IMR-90 (cell line): ENCODE results near the gene COMP. TPM values are rescaled to one million over a fixed set of nuclear protein-coding genes. Genes with fewer than 3 reads are reported as not detected.

Source experiments
- ATAC-seq: fragments of 200-7000 bp; cut with Tn5 transposase; 2 replicates; pipeline ENCODE4 v1.9.1; 2020; ENCODE audit warnings: low read depth, mild to moderate bottlenecking, moderate library complexity
- BruUV-seq: library from RNA; stranded (reverse); fragments of 400-500 nt; replicated peaks from 2 replicates; lab custom pipeline; 2021; lab: Mats Ljungman, UMichigan
- CTCF ChIA-PET: fragments of 300-600 bp; formaldehyde crosslinking; extraction: SDS; loops from one replicate; lab custom pipeline; 2021; ENCODE audit warnings: antibody characterized with exemption; lab: Yijun Ruan, JAX
- POLR2A ChIA-PET: fragments of 300-600 bp; sonication (Branson Sonifier 250); formaldehyde crosslinking; loops from one replicate; lab custom pipeline; 2022; ENCODE audit warnings: antibody characterized with exemption; ENCODE audit not compliant: unreplicated experiment; lab: Charles Lee
- DNase-seq: peaks from one replicate; pipeline ENCODE4 v3.0.0; 2013
- H2AFZ ChIP-seq: replicated peaks from 2 replicates; pipeline ENCODE3; 2013; ENCODE audit warnings: low read length, mild to moderate bottlenecking; ENCODE audit not compliant: poor library complexity
- H2AK5ac ChIP-seq: 2 replicates; pipeline ENCODE4 v1.6.1; 2013; ENCODE audit warnings: low read depth, low read length, inconsistent platforms
- H2AK9ac ChIP-seq: replicated peaks from 2 replicates; pipeline ENCODE3; 2013; ENCODE audit warnings: mild to moderate bottlenecking, low read depth, low read length, moderate library complexity; ENCODE audit not compliant: poor library complexity
- H2BK120ac ChIP-seq: 2 replicates; pipeline ENCODE4 v1.6.1; 2013; ENCODE audit warnings: low read depth, low read length, inconsistent platforms
- H2BK15ac ChIP-seq: 3 replicates; pipeline ENCODE4 v1.6.1; 2013; ENCODE audit warnings: low read depth, low read length, inconsistent platforms
- H2BK20ac ChIP-seq: 2 replicates; pipeline ENCODE4 v1.6.1; 2013; ENCODE audit warnings: low read depth, mild to moderate bottlenecking, inconsistent platforms, low read length, moderate library complexity
- H2BK5ac ChIP-seq: 2 replicates; pipeline ENCODE4 v1.6.1; 2013; ENCODE audit warnings: mild to moderate bottlenecking, low read depth, low read length, inconsistent platforms; ENCODE audit not compliant: poor library complexity, severe bottlenecking
- H3K14ac ChIP-seq: replicated peaks from 2 replicates; pipeline ENCODE4 v1.6.1; 2013; ENCODE audit warnings: low read depth, low read length, inconsistent platforms
- H3K18ac ChIP-seq: 2 replicates; pipeline ENCODE4 v1.6.1; 2013; ENCODE audit warnings: low read depth, low read length, control low read depth
- H3K23ac ChIP-seq: 2 replicates; pipeline ENCODE4 v1.6.1; 2013; ENCODE audit warnings: low read depth, low read length, inconsistent platforms
- H3K27ac ChIP-seq: 2 replicates; pipeline ENCODE4 v1.5.1; 2013; ENCODE audit warnings: mild to moderate bottlenecking, control low read depth, low read length; ENCODE audit not compliant: insufficient read depth
- H3K27me3 ChIP-seq: 2 replicates; pipeline ENCODE4 v1.6.1; 2013; ENCODE audit warnings: low read length; ENCODE audit not compliant: control insufficient read depth, insufficient read depth
- H3K36me3 ChIP-seq: 2 replicates; pipeline ENCODE4 v1.6.1; 2013; ENCODE audit warnings: low read length, mixed read lengths; ENCODE audit not compliant: control insufficient read depth, insufficient read depth
- H3K4ac ChIP-seq: 2 replicates; pipeline ENCODE4 v1.6.1; 2013; ENCODE audit warnings: low read depth, low read length, inconsistent platforms
- H3K4me1 ChIP-seq: 2 replicates; pipeline ENCODE4 v1.6.1; 2013; ENCODE audit warnings: low read length, mixed read lengths; ENCODE audit not compliant: control insufficient read depth, insufficient read depth
- H3K4me2 ChIP-seq: 2 replicates; pipeline ENCODE4 v1.6.1; 2013; ENCODE audit warnings: low read depth, mild to moderate bottlenecking, control low read depth, low read length, moderate library complexity
- H3K4me3 ChIP-seq: 2 replicates; pipeline ENCODE4 v1.5.1; 2013; ENCODE audit warnings: low read depth, mild to moderate bottlenecking, control low read depth, low read length, moderate library complexity; ENCODE audit not compliant: insufficient read depth
- H3K56ac ChIP-seq: 2 replicates; pipeline ENCODE4 v1.6.1; 2013; ENCODE audit warnings: low read length, inconsistent platforms; ENCODE audit not compliant: insufficient read depth; ENCODE audit errors: extremely low read depth
- H3K79me1 ChIP-seq, 2 experiments: 2 replicates each; pipeline ENCODE4 v1.6.1; 2013; ENCODE audit warnings: low read length in 2 of 2, inconsistent platforms in 1 of 2, low read depth in 1 of 2
- H3K9ac ChIP-seq: 2 replicates; pipeline ENCODE4 v1.6.1; 2013; ENCODE audit warnings: low read depth, low read length, control low read depth
- H3K9me1 ChIP-seq: 2 replicates; pipeline ENCODE4 v1.6.1; 2013; ENCODE audit warnings: low read length, inconsistent platforms; ENCODE audit not compliant: insufficient read depth
- H3K9me3 ChIP-seq: 2 replicates; pipeline ENCODE4 v1.6.1; 2013; ENCODE audit warnings: low read length; ENCODE audit not compliant: control insufficient read depth, insufficient read depth
- H4K20me1 ChIP-seq: 2 replicates; pipeline ENCODE4 v1.6.1; 2013; ENCODE audit warnings: low read length, inconsistent platforms; ENCODE audit not compliant: insufficient read depth
- H4K5ac ChIP-seq: 2 replicates; pipeline ENCODE4 v1.6.1; 2013; ENCODE audit warnings: mild to moderate bottlenecking, low read depth, low read length, control low read depth
- H4K8ac ChIP-seq, 2 experiments: 2 replicates each; pipeline ENCODE4 v1.6.1; 2013; ENCODE audit warnings: low read depth in 2 of 2, low read length in 2 of 2, control low read depth in 1 of 2, inconsistent platforms in 1 of 2
- H4K91ac ChIP-seq: 2 replicates; pipeline ENCODE4 v1.6.1; 2013; ENCODE audit warnings: low read depth, low read length, inconsistent platforms; ENCODE audit not compliant: insufficient read depth
- BHLHE40 ChIP-seq: fragments of 150-350 bp; IDR thresholded peaks from 2 replicates; pipeline ENCODE4 v1.6.1; 2016; ENCODE audit warnings: mild to moderate bottlenecking, low read depth, low read length
- CHD1 ChIP-seq: IDR thresholded peaks from 2 replicates; pipeline ENCODE4 v1.6.1; 2012; ENCODE audit warnings: low read depth, low read length, improper control_type of control experiment
- FOS ChIP-seq: fragments of 150-350 bp; IDR thresholded peaks from 2 replicates; pipeline ENCODE4 v1.6.1; 2016; ENCODE audit warnings: low read depth, low read length
- MAFK ChIP-seq: IDR thresholded peaks from 2 replicates; pipeline ENCODE4 v1.6.1; 2012; ENCODE audit warnings: low read depth, low read length, improper control_type of control experiment
- MAZ ChIP-seq: IDR thresholded peaks from 2 replicates; pipeline ENCODE4 v1.6.1; 2012; ENCODE audit warnings: low read depth, mild to moderate bottlenecking, low read length, improper control_type of control experiment, moderate library complexity, borderline replicate concordance
- NFE2L2 ChIP-seq: fragments of 150-350 bp; IDR thresholded peaks from 2 replicates; pipeline ENCODE4 v1.6.1; 2016; ENCODE audit warnings: low read depth, mild to moderate bottlenecking, low read length
- POLR2A ChIP-seq: IDR thresholded peaks from 2 replicates; pipeline ENCODE4 v1.6.1; 2012; ENCODE audit warnings: mild to moderate bottlenecking, low read depth, low read length
- RAD21 ChIP-seq: IDR thresholded peaks from 2 replicates; pipeline ENCODE4 v1.6.1; 2012; ENCODE audit warnings: low read length, improper control_type of control experiment
- RCOR1 ChIP-seq: IDR thresholded peaks from 2 replicates; pipeline ENCODE4 v1.6.1; 2012; ENCODE audit warnings: mild to moderate bottlenecking, low read length, improper control_type of control experiment; ENCODE audit not compliant: insufficient replicate concordance
- RFX5 ChIP-seq: IDR thresholded peaks from 2 replicates; pipeline ENCODE4 v1.8.0; 2012; ENCODE audit warnings: low read depth, mild to moderate bottlenecking, low read length, moderate library complexity
- SMC3 ChIP-seq: fragments of 150-350 bp; IDR thresholded peaks from 2 replicates; pipeline ENCODE4 v1.6.1; 2016; ENCODE audit warnings: low read depth, mild to moderate bottlenecking, antibody characterized with exemption, low read length, moderate library complexity
- WGBS, 2 experiments: methylation state at CpG; one replicate each; pipeline versions ENCODE4 v1.1.5 to v1.1.7; 2013; ENCODE audit warnings: missing lambda C conversion rate in 2 of 2; ENCODE audit not compliant: insufficient read length in 1 of 2; ENCODE audit errors: extremely low coverage in 2 of 2; 5-methylcytosine and 5-hydroxymethylcytosine counted together
- dilution Hi-C: fragments of 300-500 bp; cut with HindIII; formaldehyde crosslinking; loops from one replicate; pipeline ENCODE4 v1.14.3; 2018; ENCODE audit warnings: low sequenced_read_pairs; ENCODE audit not compliant: unreplicated experiment
- in situ Hi-C: fragments of 300-500 bp; cut with MboI; formaldehyde crosslinking; loops from 3 replicates; pipeline ENCODE4 v1.14.3; 2019; ENCODE audit warnings: low sequenced_read_pairs, inconsistent platforms, mixed read lengths
- intact Hi-C: fragments of 100-400 bp; cut with micrococcal nuclease; formaldehyde crosslinking; loops from 2 replicates; pipeline ENCODE4 v1.10.0; 2022
- polyA plus RNA-seq, 3 experiments: library from polyadenylated mRNA; depleted of rRNA; stranded (reverse); fragments of >200 nt; gene quantifications; 2 replicates each; pipeline ENCODE4 v1.2.3, GENCODE V29; 2012; ENCODE audit warnings: low replicate concordance in 1 of 3
- total RNA-seq: library from RNA; depleted of rRNA; stranded (reverse); fragments of >200 nt; gene quantifications from 2 replicates; pipeline ENCODE4 v1.2.3, GENCODE V29; 2012
- TF ChIP-seq, protein P1 (sequence below): conservative IDR thresholded peaks from 2 replicates; pipeline ENCODE4 v1.5.1; 2012; ENCODE audit warnings: mild to moderate bottlenecking, low read depth, low read length, improper control_type of control experiment
- TF ChIP-seq, protein P2 (sequence below): fragments of 150-350 bp; IDR thresholded peaks from 2 replicates; pipeline ENCODE4 v1.6.1; 2016; ENCODE audit warnings: low read depth, mild to moderate bottlenecking, low read length, moderate library complexity, borderline replicate concordance

The COMP gene
- total and polyA plus RNA-seq, 2 of the 4 experiments (the other 2 are of a cell fraction) = under 0.01 to 0.43 TPM

DNA sequence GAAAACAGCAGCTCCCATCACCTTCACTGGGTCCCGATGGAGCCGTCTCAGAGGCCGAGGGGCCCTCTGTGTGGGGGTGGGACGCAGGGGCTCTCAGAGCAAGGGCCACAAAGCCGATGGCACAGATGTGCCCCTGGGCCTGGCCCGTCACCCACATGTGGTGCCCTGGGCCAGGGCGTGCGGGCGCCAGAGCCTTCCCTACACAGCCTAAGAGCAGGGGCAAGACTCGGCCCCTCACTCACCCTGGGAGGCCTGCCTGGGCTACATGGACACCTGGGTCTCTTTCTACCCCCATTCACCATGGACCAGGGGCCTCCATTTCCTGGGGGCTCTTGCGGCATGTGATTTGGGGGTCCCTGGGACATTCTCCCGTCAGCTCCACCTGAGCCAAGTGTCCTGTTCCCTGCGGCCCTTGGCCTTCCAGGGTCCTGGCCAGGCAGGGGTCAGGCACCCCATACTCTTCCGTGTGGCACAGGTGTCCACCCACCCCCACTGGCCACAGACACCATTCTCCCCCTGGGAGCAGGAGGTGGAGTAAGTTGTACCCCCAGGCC lies 10.0 kb downstream of the COMP start:
- ChIA-PET POLR2A (no interaction called here), CTCF (no interaction called here)
- Histone ChIP-seq H3K56ac (no peak overlapping the region), H3K4ac (no peak overlapping the region), H4K8ac (no peak overlapping the region), H2AK5ac (no peak overlapping the region), H3K36me3 (no peaks in the 10 kb centered on the region), H4K5ac (no peak overlapping the region), H3K9me1 (peaks cover 5% of the 10 kb centered on the region; the same call in 1 of the 2 replicates), H4K20me1 (peaks cover 6% of the 10 kb centered on the region; the same call in 1 of the 2 replicates), H3K27ac (no peak overlapping the region), H3K79me1 (no peaks in the 10 kb centered on the region), H3K9me3 (no peaks in the 10 kb centered on the region), H3K14ac (no peak overlapping the region), H3K4me2 (no peak overlapping the region), H3K23ac (no peak overlapping the region), H3K4me1 (peaks cover 8% of the 10 kb centered on the region), H2BK120ac (no peak overlapping the region), H3K4me3 (no peak overlapping the region), H4K91ac (no peak overlapping the region), H2AK9ac (no peak overlapping the region), H3K18ac (no peak overlapping the region), H2AFZ (no peak overlapping the region), H3K9ac (no peak overlapping the region), H2BK5ac (no peak overlapping the region), H2BK20ac (no peak overlapping the region), H2BK15ac (no peak overlapping the region), H3K27me3 (peaks cover 6% of the 10 kb centered on the region; the same call in 1 of the 2 replicates)
- in situ Hi-C loops = no loop called here
- TF ChIP-seq, protein P1, sequence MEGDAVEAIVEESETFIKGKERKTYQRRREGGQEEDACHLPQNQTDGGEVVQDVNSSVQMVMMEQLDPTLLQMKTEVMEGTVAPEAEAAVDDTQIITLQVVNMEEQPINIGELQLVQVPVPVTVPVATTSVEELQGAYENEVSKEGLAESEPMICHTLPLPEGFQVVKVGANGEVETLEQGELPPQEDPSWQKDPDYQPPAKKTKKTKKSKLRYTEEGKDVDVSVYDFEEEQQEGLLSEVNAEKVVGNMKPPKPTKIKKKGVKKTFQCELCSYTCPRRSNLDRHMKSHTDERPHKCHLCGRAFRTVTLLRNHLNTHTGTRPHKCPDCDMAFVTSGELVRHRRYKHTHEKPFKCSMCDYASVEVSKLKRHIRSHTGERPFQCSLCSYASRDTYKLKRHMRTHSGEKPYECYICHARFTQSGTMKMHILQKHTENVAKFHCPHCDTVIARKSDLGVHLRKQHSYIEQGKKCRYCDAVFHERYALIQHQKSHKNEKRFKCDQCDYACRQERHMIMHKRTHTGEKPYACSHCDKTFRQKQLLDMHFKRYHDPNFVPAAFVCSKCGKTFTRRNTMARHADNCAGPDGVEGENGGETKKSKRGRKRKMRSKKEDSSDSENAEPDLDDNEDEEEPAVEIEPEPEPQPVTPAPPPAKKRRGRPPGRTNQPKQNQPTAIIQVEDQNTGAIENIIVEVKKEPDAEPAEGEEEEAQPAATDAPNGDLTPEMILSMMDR = no peak
- TF ChIP-seq, protein P2, sequence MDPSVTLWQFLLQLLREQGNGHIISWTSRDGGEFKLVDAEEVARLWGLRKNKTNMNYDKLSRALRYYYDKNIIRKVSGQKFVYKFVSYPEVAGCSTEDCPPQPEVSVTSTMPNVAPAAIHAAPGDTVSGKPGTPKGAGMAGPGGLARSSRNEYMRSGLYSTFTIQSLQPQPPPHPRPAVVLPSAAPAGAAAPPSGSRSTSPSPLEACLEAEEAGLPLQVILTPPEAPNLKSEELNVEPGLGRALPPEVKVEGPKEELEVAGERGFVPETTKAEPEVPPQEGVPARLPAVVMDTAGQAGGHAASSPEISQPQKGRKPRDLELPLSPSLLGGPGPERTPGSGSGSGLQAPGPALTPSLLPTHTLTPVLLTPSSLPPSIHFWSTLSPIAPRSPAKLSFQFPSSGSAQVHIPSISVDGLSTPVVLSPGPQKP = no peak
- TF ChIP-seq SMC3 (no peak), NFE2L2 (no peak), POLR2A (no peak), MAFK (no peak), RCOR1 (no peak), CHD1 (no peak), FOS (no peak), RAD21 (no peak), MAZ (no peak), RFX5 (no peak), BHLHE40 (no peak)
- 90% methylated on average over 2 of the region's 14 CpGs; no CpG with 5 or more reads in 1 of the 2 experiments for WGBS, 2 experiments
- ATAC-seq = no peak
- intact Hi-C loops = no loop called here
- BruUV-seq = no TSS peak
- DNase-seq = no peak
- dilution Hi-C loops = no loop called here
